Measurements from ENCODE around the gene TMEM9.

GRCh38 chr1:201123866-201124265 lies 30.4 kb downstream of the TMEM9 start:
- TF ChIP-seq CTCF (conservative IDR thresholded peaks at IDR 0.05; ENCODE audit: low read length) (no peak), EZH2phosphoT487 (IDR thresholded peaks at IDR 0.05; ENCODE audit: borderline replicate concordance, low read depth, low read length) (no peak)

Measured in OCI-LY7 (cell line).